Naive thymus-derived CD4-positive, alpha-beta T cell (primary cell): ENCODE measurements around the gene ACTA2. TPM values are rescaled to one million over a fixed set of nuclear protein-coding genes. Genes with fewer than 3 reads are reported as not detected.

ENCODE experiments used
- ATAC-seq: fragments of 150-1000 bp; cut with Tn5 transposase; 2 replicates; pipeline ENCODE4 v1.10.0; 2021; ENCODE audit warnings: mild to moderate bottlenecking, moderate library complexity
- CTCF ChIA-PET: fragments of 350-600 bp; sonication (Branson Sonifier 250); formaldehyde crosslinking; loops from one replicate; lab custom pipeline; 2021; ENCODE audit warnings: antibody characterized with exemption; lab: Charles Lee
- POLR2A ChIA-PET: fragments of 350-600 bp; sonication (Branson Sonifier 250); formaldehyde crosslinking; loops from one replicate; lab custom pipeline; 2021; ENCODE audit warnings: antibody characterized with exemption, inconsistent platforms; lab: Charles Lee
- DNase-seq, 9 donors: peaks; one replicate each; pipeline versions ENCODE4 v3.0.0 to v3.0.0-alpha.2; 2020 to 2022; ENCODE audit warnings: mixed read lengths in 1 of 9
- H3K27ac ChIP-seq: one replicate; pipeline ENCODE4 v1.7.0; 2013; ENCODE audit warnings: mild to moderate bottlenecking, low read depth, low read length, moderate library complexity
- H3K27me3 ChIP-seq, 2 donors: one replicate each; pipeline ENCODE4 v1.7.0; 2013; ENCODE audit warnings: low read length in 2 of 2, mild to moderate bottlenecking in 2 of 2, moderate library complexity in 2 of 2; ENCODE audit not compliant: control insufficient read depth in 2 of 2, insufficient read depth in 2 of 2
- H3K36me3 ChIP-seq, 3 experiments: 1 replicate in 2 of 3; 2 replicates in 1 of 3; pipeline ENCODE4 v1.7.0; 2013; ENCODE audit warnings: low read length in 3 of 3, mild to moderate bottlenecking in 3 of 3, moderate library complexity in 1 of 3; ENCODE audit not compliant: insufficient read depth in 3 of 3, control insufficient read depth in 2 of 3
- H3K4me1 ChIP-seq, 2 donors: one replicate each; pipeline ENCODE4 v1.7.0; 2013; ENCODE audit warnings: low read length in 2 of 2, mild to moderate bottlenecking in 2 of 2, moderate library complexity in 1 of 2; ENCODE audit not compliant: control insufficient read depth in 2 of 2, insufficient read depth in 2 of 2
- H3K4me3 ChIP-seq: 2 replicates; pipeline ENCODE4 v1.7.0; 2013; ENCODE audit warnings: mild to moderate bottlenecking, low read length
- H3K9me3 ChIP-seq, 3 experiments: 1 replicate in 2 of 3; 2 replicates in 1 of 3; pipeline ENCODE4 v1.7.0; 2013; ENCODE audit warnings: low read length in 3 of 3; ENCODE audit not compliant: control insufficient read depth in 2 of 3
- H3K27ac Mint-ChIP-seq, 9 donors: one replicate each; pipeline ENCODE4 v1.8.0; 2020 to 2022; ENCODE audit warnings: mixed read lengths in 9 of 9, mild to moderate bottlenecking in 8 of 9, moderate library complexity in 5 of 9, inconsistent platforms in 2 of 9
- H3K27me3 Mint-ChIP-seq, 5 donors: one replicate each; pipeline ENCODE4 v1.8.0; 2021 to 2022; ENCODE audit warnings: mixed read lengths in 5 of 5, mild to moderate bottlenecking in 1 of 5
- H3K36me3 Mint-ChIP-seq, 5 donors: one replicate each; pipeline ENCODE4 v1.8.0; 2020 to 2022; ENCODE audit warnings: mixed read lengths in 5 of 5, mild to moderate bottlenecking in 3 of 5, inconsistent platforms in 1 of 5
- H3K4me1 Mint-ChIP-seq, 7 donors: one replicate each; pipeline ENCODE4 v1.8.0; 2020 to 2022; ENCODE audit warnings: mixed read lengths in 7 of 7, mild to moderate bottlenecking in 3 of 7, inconsistent platforms in 1 of 7
- H3K4me3 Mint-ChIP-seq, 10 donors: one replicate each; pipeline ENCODE4 v1.8.0; 2020 to 2022; ENCODE audit warnings: mild to moderate bottlenecking in 10 of 10, mixed read lengths in 10 of 10, moderate library complexity in 6 of 10, inconsistent platforms in 2 of 10
- H3K9me3 Mint-ChIP-seq, 11 donors: one replicate each; pipeline ENCODE4 v1.8.0; 2020 to 2022; ENCODE audit warnings: mixed read lengths in 11 of 11, mild to moderate bottlenecking in 4 of 11, inconsistent platforms in 1 of 11, moderate library complexity in 1 of 11
- intact Hi-C, 2 donors: fragments of 100-400 bp; cut with micrococcal nuclease; formaldehyde crosslinking; loops; one replicate each; pipeline ENCODE4 v1.15.1; 2023
- polyA plus RNA-seq, 2 donors: library from polyadenylated mRNA; unstranded; fragments of 300-500 nt; fragmentation: Illumina TruSeq; gene quantifications; one replicate each; pipeline ENCODE4 v1.2.3, GENCODE V29; 2021
- total RNA-seq, 6 experiments: library from RNA in 5 of 6; stranded (reverse) in 5 of 6; gene quantifications; 1 replicate in 5 of 6; 2 replicates in 1 of 6; pipeline ENCODE4 v1.2.3 and lab custom pipeline; 2021 to 2026

The ACTA2 gene
- total RNA-seq, result 10 to 100 TPM in 1 of 5 experiments, 1 to 10 TPM in 3, under 1 TPM in 1; 0.56 to 12.0 (median 1.3) TPM
- 1 to 10 TPM in 1 of 2 donors, under 1 TPM in 1; 0.92 to 2.2 TPM for polyA plus RNA-seq
- not detected for total RNA-seq (lab: John Stamatoyannopoulos, UW)

- ATAC-seq (no peak), DNase-seq (no peak)
- Mint-ChIP-seq H3K4me3 (no peak within 1 kb of the TSS), H3K4me1 (peaks cover 0 to 11% (median 5%) of the 10 kb centered on the region in 7 donors), H3K9me3 (peaks cover 0 to 2% (median 0%) of the 10 kb centered on the region in 11 donors), H3K27ac (no peak within 1 kb of the TSS), H3K36me3 (peaks cover 5 to 22% (median 8%) of the 10 kb centered on the region in 5 donors), H3K27me3 (peaks cover 0 to 3% (median 0%) of the 10 kb centered on the region in 5 donors)
- intact Hi-C loops, result no loop called here
- CTCF ChIA-PET, result no interaction called here
- no peaks in the 10 kb centered on the region for H3K9me3 ChIP-seq
- H3K27ac ChIP-seq, result no peak within 1 kb of the TSS
- H3K4me3 ChIP-seq, result no peak within 1 kb of the TSS
- H3K27me3 ChIP-seq, result no peaks in the 10 kb centered on the region
- POLR2A ChIA-PET, result no interaction called here
- no peaks in the 10 kb centered on the region for H3K36me3 ChIP-seq
- no peaks in the 10 kb centered on the region for H3K4me1 ChIP-seq
Observed at GRCh38 chr10:88952647-88953111, at the start of gene ACTA2. Gene ACTA2, minus strand, starts transcription at chr10:88952773. Its CDS starts 3,843 bp downstream, at chr10:88948930.

DNA sequence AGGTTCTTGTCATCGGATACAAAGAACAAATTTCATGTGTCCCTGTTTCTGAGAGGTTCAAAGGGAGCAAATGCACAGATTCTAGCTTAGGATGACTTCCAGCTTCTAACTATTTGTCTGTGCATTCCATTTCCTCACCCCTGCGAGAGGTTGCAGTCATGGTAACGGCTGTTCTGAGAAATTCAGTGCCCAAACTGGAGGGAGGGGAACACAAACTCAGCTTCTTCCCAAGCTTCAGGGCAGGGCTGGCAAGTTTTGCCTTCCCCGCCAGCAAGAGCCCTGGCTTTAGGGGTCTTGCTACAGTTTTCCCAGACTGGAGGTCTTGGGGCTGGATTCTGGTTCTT lies 49.1 kb upstream of the ACTA2 start:
- intact Hi-C loops, result loop anchor here (1.0 to 10.0 kb wide), 4 partner anchors 10 to 643 kb away; partner anchors contain the start of gene PANK1 (in 1 of the 2)
- H3K4me1 ChIP-seq, result peaks cover 23 to 52% of the 10 kb centered on the region in 2 donors
- CTCF ChIA-PET, result interaction anchor here (1.1 to 1.3 kb wide), 2 partner anchors 69 to 212 kb away, joined by 4 to 5 read pairs; no protein-coding TSS in a partner anchor
- peaks cover 14 to 61% (median 31%) of the 10 kb centered on the region in 7 donors for H3K4me1 Mint-ChIP-seq
- peak overlapping the region in 8 of 10 donors; percentile 22 to 73 (median 50) for H3K4me3 Mint-ChIP-seq
- POLR2A ChIA-PET, result interaction anchor here (0.7 to 1.7 kb wide), 3 partner anchors 10 to 20 kb away, joined by 3 to 6 read pairs (median 3); no protein-coding TSS in a partner anchor
- no peaks in the 10 kb centered on the region for H3K27me3 ChIP-seq
- H3K9me3 Mint-ChIP-seq, result no peaks in the 10 kb centered on the region
- peak overlapping the region in 5 of 9 donors; percentile 10 to 84 (median 32) for H3K27ac Mint-ChIP-seq
- DNase-seq, result no peak
- H3K4me3 ChIP-seq, result peak overlapping the region; percentile 47
- H3K9me3 ChIP-seq, result no peaks in the 10 kb centered on the region
- H3K27me3 Mint-ChIP-seq, result no peaks in the 10 kb centered on the region
- peaks cover 0 to 17% (median 5%) of the 10 kb centered on the region in 5 donors for H3K36me3 Mint-ChIP-seq
- H3K36me3 ChIP-seq, result peaks cover 0 to 7% (median 0%) of the 10 kb centered on the region in 3 experiments
- no peak for ATAC-seq
- H3K27ac ChIP-seq, result no peak overlapping the region

- Mint-ChIP-seq H3K4me3 (peak overlapping the region in 9 of 10 donors; percentile 22 to 73 (median 44)), H3K4me1 (peaks cover 16 to 65% (median 35%) of the 10 kb centered on the region in 7 donors), H3K27me3 (no peaks in the 10 kb centered on the region), H3K9me3 (no peaks in the 10 kb centered on the region), H3K36me3 (peaks cover 0 to 17% (median 5%) of the 10 kb centered on the region in 5 donors), H3K27ac (peak overlapping the region in 7 of 9 donors; percentile 4 to 84 (median 32))
- Histone ChIP-seq H3K27me3 (no peaks in the 10 kb centered on the region), H3K4me1 (peaks cover 23 to 58% of the 10 kb centered on the region in 2 donors), H3K4me3 (peak overlapping the region; percentile 47), H3K9me3 (no peaks in the 10 kb centered on the region), H3K27ac (no peak overlapping the region), H3K36me3 (peaks cover 0 to 7% (median 0%) of the 10 kb centered on the region in 3 experiments)
- POLR2A ChIA-PET, result interaction anchor here (0.7 to 1.7 kb wide), 3 partner anchors 9 to 21 kb away, joined by 3 to 6 read pairs (median 3); no protein-coding TSS in a partner anchor
- intact Hi-C loops, result loop anchor here (1.0 to 10.0 kb wide), 4 partner anchors 10 to 644 kb away; partner anchors contain the start of gene PANK1 (in 1 of the 2)
- peak in 1 of 9 donors; percentile 18 for DNase-seq
- CTCF ChIA-PET, result interaction anchor here (1.1 to 1.3 kb wide), 2 partner anchors 68 to 213 kb away, joined by 4 to 5 read pairs; no protein-coding TSS in a partner anchor
- ATAC-seq, result peak; percentile 49
Observed at GRCh38 chr10:89001024-89001728, 48.6 kb upstream of the ACTA2 start.

GRCh38 chr10:88999625-89000024 lies 47.1 kb upstream of the ACTA2 start:
- POLR2A ChIA-PET, result no interaction called here
- peak overlapping the region in 1 of 9 donors; percentile 13 for H3K27ac Mint-ChIP-seq
- intact Hi-C loops, result loop anchor here (2.0 to 10.0 kb wide), 5 partner anchors 13 to 1495 kb away; partner anchors contain the start of genes PANK1 (in 2 of the 2), ATAD1 (in 1 of the 2) and MINPP1 (in 1 of the 2)

DNA sequence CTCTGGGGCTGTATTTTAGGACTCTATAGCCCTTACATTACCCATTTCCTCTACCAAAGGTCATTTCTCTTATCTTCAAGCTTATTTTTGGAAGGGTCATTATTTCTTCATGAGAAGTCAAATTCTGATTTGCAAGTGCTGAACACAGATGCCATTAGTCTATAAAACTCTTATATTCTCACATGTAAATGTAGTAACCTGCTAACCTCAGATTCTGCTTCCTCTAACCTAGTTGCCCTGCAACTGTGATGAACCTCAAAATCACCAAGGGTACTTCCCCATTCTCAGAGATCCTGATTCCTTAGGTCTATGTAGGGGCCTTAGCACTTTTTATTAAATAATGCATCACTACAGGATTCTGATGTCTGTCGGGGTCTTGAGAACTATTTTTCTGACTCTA lies 44.4 kb upstream of the ACTA2 start:
- H3K4me3 Mint-ChIP-seq, result peak overlapping the region in 1 of 10 donors; percentile 12
- intact Hi-C loops, result loop anchor here in 1 of 2 donors (1.0 to 10.0 kb wide), 5 partner anchors 9 to 1492 kb away; partner anchors contain the start of genes ATAD1, MINPP1 and PANK1
- peaks cover 33 to 59% of the 10 kb centered on the region in 2 donors for H3K4me1 ChIP-seq

More at GRCh38 chr10:88999625-89000024, 47.1 kb upstream of the ACTA2 start:
- peak overlapping the region in 1 of 10 donors; percentile 17 for H3K4me3 Mint-ChIP-seq
- Histone ChIP-seq H3K9me3 (no peaks in the 10 kb centered on the region), H3K27ac (no peak overlapping the region), H3K36me3 (peaks cover 0 to 7% (median 0%) of the 10 kb centered on the region in 3 experiments), H3K27me3 (no peaks in the 10 kb centered on the region), H3K4me1 (peaks cover 34 to 68% of the 10 kb centered on the region in 2 donors), H3K4me3 (no peak overlapping the region)
- no peaks in the 10 kb centered on the region for H3K27me3 Mint-ChIP-seq
- peaks cover 28 to 73% (median 47%) of the 10 kb centered on the region in 7 donors for H3K4me1 Mint-ChIP-seq
- peaks cover 0 to 19% (median 2%) of the 10 kb centered on the region in 5 donors for H3K36me3 Mint-ChIP-seq
- DNase-seq (no peak), ATAC-seq (no peak)
- H3K9me3 Mint-ChIP-seq, result no peaks in the 10 kb centered on the region
- CTCF ChIA-PET, result interaction anchor here (0.7 kb wide), 1 partner anchor 10 kb away, joined by 4 read pairs; no protein-coding TSS in a partner anchor

More for the DNA sequence above, 44.4 kb upstream of the ACTA2 start:
- Histone ChIP-seq H3K9me3 (no peaks in the 10 kb centered on the region), H3K27ac (no peak overlapping the region), H3K27me3 (no peaks in the 10 kb centered on the region), H3K36me3 (no peaks in the 10 kb centered on the region), H3K4me3 (no peak overlapping the region)
- CTCF ChIA-PET, result no interaction called here
- peaks cover 33 to 74% (median 52%) of the 10 kb centered on the region in 7 donors for H3K4me1 Mint-ChIP-seq
- H3K27me3 Mint-ChIP-seq, result no peaks in the 10 kb centered on the region
- H3K27ac Mint-ChIP-seq, result peak overlapping the region in 1 of 9 donors; percentile 14
- ATAC-seq (peak; percentile 78), DNase-seq (no peak)
- H3K9me3 Mint-ChIP-seq, result peaks cover 0 to 2% (median 0%) of the 10 kb centered on the region in 11 donors
- POLR2A ChIA-PET, result interaction anchor here (1.1 kb wide), 1 partner anchor 12 kb away, joined by 3 read pairs; no protein-coding TSS in a partner anchor
- H3K36me3 Mint-ChIP-seq, result peaks cover 0 to 24% (median 0%) of the 10 kb centered on the region in 5 donors
